ENCODE results near the gene BRWD1. TPM values are rescaled to one million over a fixed set of nuclear protein-coding genes. Genes with fewer than 3 reads are reported as not detected.

BRWD1 gene
- total and polyA plus RNA-seq, 12 donors: 8.5 to 38.8 (median 34.1) TPM

- no peak for ATAC-seq
- intact Hi-C loops (cut with DNase I): loop anchor here in 3 of 10 donors (5.0 to 10.0 kb wide), 2 partner anchors 200 to 202 kb away; a partner anchor contains a TSS
Observed at GRCh38 chr21:39185157-39185556, 128.3 kb downstream of the BRWD1 start.

GRCh38 chr21:39184050-39184980, 129.1 kb downstream of the BRWD1 start:
- ATAC-seq: no peak
- WGBS, 2 donors: 6 to 7% methylated on average over 22 of the region's 22 CpGs

More at GRCh38 chr21:39185157-39185556, 128.3 kb downstream of the BRWD1 start:
- DNase-seq: no peak
- TF ChIP-seq CTCF (IDR thresholded peaks at IDR 0.05): no peak
- WGBS, 2 donors: 87 to 91% methylated on average over 2 of the region's 2 CpGs
- Histone ChIP-seq H3K27me3 (no peaks in the 10 kb centered on the region), H3K4me3 (no peak overlapping the region), H3K9me3 (no peaks in the 10 kb centered on the region), H3K36me3 (peaks cover 0 to 7% (median 0%) of the 10 kb centered on the region in 9 donors), H3K27ac (no peak overlapping the region), H3K4me1 (peaks cover 0 to 27% (median 21%) of the 10 kb centered on the region in 9 donors)

GRCh38 chr21:39183272-39184049, 130.0 kb downstream of the BRWD1 start, which contains the start of gene PSMG1:
PSMG1 (minus strand) TSS chr21:39183451; CDS start chr21:39183385, 66 bp downstream.
- WGBS, 2 donors: 0 to 1% methylated on average over 75 of the region's 76 CpGs
- ATAC-seq (peak; percentile 97 to 99 (median 98)), DNase-seq (peak; percentile 93 to 95)
- peak within 1 kb of the TSS; percentile 79 to 95 (median 92) for H3K27ac ChIP-seq
- peaks cover 0 to 19% (median 0%) of the 10 kb centered on the region in 9 donors for H3K36me3 ChIP-seq
- peaks cover 0 to 27% (median 21%) of the 10 kb centered on the region in 9 donors for H3K4me1 ChIP-seq
- no peaks in the 10 kb centered on the region for H3K9me3 ChIP-seq
- intact Hi-C loops (cut with DNase I): loop anchor here in 2 of 10 donors (10.0 kb wide), 1 partner anchor 201 kb away; a partner anchor contains a TSS
- peak within 1 kb of the TSS; percentile 65 to 95 (median 88) for H3K4me3 ChIP-seq
- no peak for TF ChIP-seq CTCF (IDR thresholded peaks at IDR 0.05)
- no peaks in the 10 kb centered on the region for H3K27me3 ChIP-seq

More at GRCh38 chr21:39184050-39184980, 129.1 kb downstream of the BRWD1 start:
- intact Hi-C loops (cut with DNase I): loop anchor here in 2 of 10 donors (10.0 kb wide), 1 partner anchor 200 kb away; a partner anchor contains a TSS
- no peak for TF ChIP-seq CTCF (IDR thresholded peaks at IDR 0.05)
- peaks cover 0 to 27% (median 21%) of the 10 kb centered on the region in 9 donors for H3K4me1 ChIP-seq
- no peaks in the 10 kb centered on the region for H3K27me3 ChIP-seq
- H3K9me3 ChIP-seq: no peaks in the 10 kb centered on the region
- H3K27ac ChIP-seq: peak overlapping the region; percentile 79 to 95 (median 92)
- no peak for DNase-seq
- H3K4me3 ChIP-seq: peak overlapping the region; percentile 65 to 95 (median 88)
- H3K36me3 ChIP-seq: peaks cover 0 to 14% (median 0%) of the 10 kb centered on the region in 9 donors
